C4-2B (cell line): ENCODE results near the gene KDM2A.

Source experiments
- H3K27ac ChIP-seq: fragments of 450-650 bp; 2 replicates; pipeline ENCODE4 v1.5.1; 2017
- ZFX ChIP-seq: fragments of 450-650 bp; IDR thresholded peaks from 2 replicates; pipeline ENCODE4 v1.6.1; 2017
- TF ChIP-seq, protein P1 (sequence below): fragments of 450-650 bp; conservative IDR thresholded peaks from 2 replicates; pipeline ENCODE4 v1.5.1; 2017; ENCODE audit warnings: mild to moderate bottlenecking

Gene KDM2A

GRCh38 chr11:67160872-67161783, 42.1 kb downstream of the KDM2A start:
- H3K27ac ChIP-seq: no peak overlapping the region
- TF ChIP-seq, protein P1, sequence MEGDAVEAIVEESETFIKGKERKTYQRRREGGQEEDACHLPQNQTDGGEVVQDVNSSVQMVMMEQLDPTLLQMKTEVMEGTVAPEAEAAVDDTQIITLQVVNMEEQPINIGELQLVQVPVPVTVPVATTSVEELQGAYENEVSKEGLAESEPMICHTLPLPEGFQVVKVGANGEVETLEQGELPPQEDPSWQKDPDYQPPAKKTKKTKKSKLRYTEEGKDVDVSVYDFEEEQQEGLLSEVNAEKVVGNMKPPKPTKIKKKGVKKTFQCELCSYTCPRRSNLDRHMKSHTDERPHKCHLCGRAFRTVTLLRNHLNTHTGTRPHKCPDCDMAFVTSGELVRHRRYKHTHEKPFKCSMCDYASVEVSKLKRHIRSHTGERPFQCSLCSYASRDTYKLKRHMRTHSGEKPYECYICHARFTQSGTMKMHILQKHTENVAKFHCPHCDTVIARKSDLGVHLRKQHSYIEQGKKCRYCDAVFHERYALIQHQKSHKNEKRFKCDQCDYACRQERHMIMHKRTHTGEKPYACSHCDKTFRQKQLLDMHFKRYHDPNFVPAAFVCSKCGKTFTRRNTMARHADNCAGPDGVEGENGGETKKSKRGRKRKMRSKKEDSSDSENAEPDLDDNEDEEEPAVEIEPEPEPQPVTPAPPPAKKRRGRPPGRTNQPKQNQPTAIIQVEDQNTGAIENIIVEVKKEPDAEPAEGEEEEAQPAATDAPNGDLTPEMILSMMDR: no peak; the same call in 1 of the 2 replicates
- no peak for TF ChIP-seq ZFX

- no peak overlapping the region for H3K27ac ChIP-seq
- TF ChIP-seq ZFX: no peak
- TF ChIP-seq, protein P1: no peak
Measured at GRCh38 chr11:67163006-67163405, 43.9 kb downstream of the KDM2A start.

DNA sequence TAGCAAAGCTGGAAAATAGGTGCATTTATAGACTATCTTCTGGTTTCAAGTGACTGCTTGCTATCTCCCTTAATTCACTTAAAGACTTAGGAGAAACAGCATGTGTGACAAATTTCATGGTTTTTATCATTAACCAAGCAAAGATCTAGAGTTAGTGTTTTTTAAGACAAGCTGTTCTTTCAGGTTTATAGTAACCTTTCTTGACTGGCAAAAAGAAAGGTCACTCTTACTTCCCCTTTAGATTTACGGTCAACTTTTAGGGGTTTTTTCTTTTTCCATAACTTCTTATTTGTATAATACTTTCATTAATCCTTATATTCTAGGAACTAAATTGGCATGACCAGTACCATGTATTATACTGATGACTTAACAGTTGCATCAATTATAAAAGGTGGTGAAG, 46.6 kb downstream of the KDM2A start:
- no peak for TF ChIP-seq ZFX
- TF ChIP-seq, protein P1: no peak
- no peak overlapping the region for H3K27ac ChIP-seq

DNA sequence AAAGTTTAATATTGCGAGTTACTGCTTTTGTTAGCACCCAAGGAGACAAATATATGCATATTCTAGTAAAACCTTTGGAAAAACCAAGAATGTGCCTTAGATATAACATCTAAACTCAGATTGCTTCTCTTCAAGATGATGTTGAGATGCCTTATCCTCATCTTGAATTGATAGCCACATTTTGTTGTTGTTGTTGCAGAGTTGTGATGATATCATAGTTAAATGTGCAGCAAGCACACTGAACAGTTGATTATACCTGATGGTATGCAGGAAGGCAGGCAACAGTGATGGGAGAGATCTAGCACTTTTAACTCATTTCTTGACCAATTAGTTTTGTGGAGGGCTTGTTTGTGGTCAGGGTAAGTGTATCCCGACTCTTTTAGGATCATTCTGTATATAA, 48.0 kb downstream of the KDM2A start:
- TF ChIP-seq ZFX: no peak
- TF ChIP-seq, protein P1: no peak

DNA sequence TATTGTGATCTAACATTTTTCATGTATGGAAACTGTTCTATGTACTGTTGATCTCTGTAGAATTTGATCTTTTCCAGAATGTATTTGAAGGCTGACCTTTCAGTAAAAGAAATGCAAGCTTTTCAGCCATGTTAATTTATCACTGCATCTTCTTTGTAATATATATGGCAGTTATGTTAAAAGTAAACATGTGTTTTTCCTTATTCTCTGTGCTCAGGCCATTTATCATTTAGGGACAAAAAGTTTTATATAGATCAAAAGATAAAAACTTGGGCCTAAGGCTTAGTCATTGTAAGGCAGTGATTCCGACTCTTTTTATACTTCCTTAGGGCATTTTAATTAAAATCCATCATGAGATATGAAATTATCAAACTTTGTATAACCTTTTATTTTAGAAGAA, 48.7 kb downstream of the KDM2A start:
- H3K27ac ChIP-seq: no peak overlapping the region
- TF ChIP-seq, protein P1: no peak
- no peak for TF ChIP-seq ZFX

More for the DNA sequence above, 48.0 kb downstream of the KDM2A start:
- H3K27ac ChIP-seq: peak overlapping the region; percentile 14; the same call in 1 of the 2 replicates

- H3K27ac ChIP-seq: peak overlapping the region; percentile 40; the same call in 1 of the 2 replicates
Measured at GRCh38 chr11:67168911-67169310, 49.8 kb downstream of the KDM2A start.

- no peak for TF ChIP-seq ZFX
- TF ChIP-seq, protein P1: no peak
- no peak overlapping the region for H3K27ac ChIP-seq
Measured at GRCh38 chr11:67174311-67174710, 55.2 kb downstream of the KDM2A start.
